GM19328 (cell line): ENCODE results near the gene SEC61A2.
"Not testable (repeated sequence)": the region's sequence is repeated elsewhere in the genome, so short reads cannot be mapped to it uniquely, and the experiment has no call there.

Experiments used
- ATAC-seq: cut with Tn5 transposase; IDR thresholded peaks from one replicate; pipeline ENCODE4 v1.9.1; 2021; ENCODE audit warnings: mild to moderate bottlenecking, moderate library complexity; ENCODE audit not compliant: unreplicated experiment

SEC61A2 gene

GRCh38 chr10:12129222-12130111, at the start of gene SEC61A2:
TSS of gene SEC61A2 (plus strand) at chr10:12129677. CDS start at chr10:12129788, 111 bp downstream.
- peak; percentile 92 for ATAC-seq

- no peak for ATAC-seq
Observed at GRCh38 chr10:12081470-12081869, 48.0 kb upstream of the SEC61A2 start.

GRCh38 chr10:12081879-12082557, 47.5 kb upstream of the SEC61A2 start:
- no peak for ATAC-seq

- no peak for ATAC-seq
Observed at GRCh38 chr10:12088919-12089318, 40.6 kb upstream of the SEC61A2 start.

- ATAC-seq, result no peak
Observed at GRCh38 chr10:12091421-12091820, 38.1 kb upstream of the SEC61A2 start.

- ATAC-seq, result not testable (repeated sequence)
Observed at GRCh38 chr10:12097361-12097760, 32.1 kb upstream of the SEC61A2 start.

- ATAC-seq, result no peak
Observed at GRCh38 chr10:12097791-12098190, 31.7 kb upstream of the SEC61A2 start.

GRCh38 chr10:12098966-12099365, 30.5 kb upstream of the SEC61A2 start:
- no peak for ATAC-seq

- no peak for ATAC-seq
Observed at GRCh38 chr10:12103802-12104201, 25.7 kb upstream of the SEC61A2 start.

- ATAC-seq, result no peak
Observed at GRCh38 chr10:12107781-12108180, 21.7 kb upstream of the SEC61A2 start.

GRCh38 chr10:12109286-12109685, 20.2 kb upstream of the SEC61A2 start:
- ATAC-seq, result no peak

GRCh38 chr10:12111528-12111927, 17.9 kb upstream of the SEC61A2 start:
- ATAC-seq, result no peak

- no peak for ATAC-seq
Observed at GRCh38 chr10:12113627-12114026, 15.8 kb upstream of the SEC61A2 start.

- no peak for ATAC-seq
Observed at GRCh38 chr10:12121673-12122072, 7.8 kb upstream of the SEC61A2 start.

- peak; percentile 36 for ATAC-seq
Observed at GRCh38 chr10:12130237-12130872, 878 bp downstream of the SEC61A2 start.

- no peak for ATAC-seq
Observed at GRCh38 chr10:12135631-12136030, 6.2 kb downstream of the SEC61A2 start.

- no peak for ATAC-seq
Observed at GRCh38 chr10:12140038-12140437, 10.6 kb downstream of the SEC61A2 start.

- no peak for ATAC-seq
Observed at GRCh38 chr10:12144538-12144937, 15.1 kb downstream of the SEC61A2 start.

GRCh38 chr10:12150163-12150562, 20.7 kb downstream of the SEC61A2 start:
- ATAC-seq, result no peak

GRCh38 chr10:12154516-12154915, 25.0 kb downstream of the SEC61A2 start:
- no peak for ATAC-seq

GRCh38 chr10:12156367-12157123, 27.1 kb downstream of the SEC61A2 start:
- no peak for ATAC-seq
